ENCODE results near the gene GNB1L. TPM values are rescaled to one million over a fixed set of nuclear protein-coding genes. Genes with fewer than 3 reads are reported as not detected.

The GNB1L gene
- polyA plus RNA-seq, 4 donors = 2.8 to 6.6 (median 5.3) TPM

DNA sequence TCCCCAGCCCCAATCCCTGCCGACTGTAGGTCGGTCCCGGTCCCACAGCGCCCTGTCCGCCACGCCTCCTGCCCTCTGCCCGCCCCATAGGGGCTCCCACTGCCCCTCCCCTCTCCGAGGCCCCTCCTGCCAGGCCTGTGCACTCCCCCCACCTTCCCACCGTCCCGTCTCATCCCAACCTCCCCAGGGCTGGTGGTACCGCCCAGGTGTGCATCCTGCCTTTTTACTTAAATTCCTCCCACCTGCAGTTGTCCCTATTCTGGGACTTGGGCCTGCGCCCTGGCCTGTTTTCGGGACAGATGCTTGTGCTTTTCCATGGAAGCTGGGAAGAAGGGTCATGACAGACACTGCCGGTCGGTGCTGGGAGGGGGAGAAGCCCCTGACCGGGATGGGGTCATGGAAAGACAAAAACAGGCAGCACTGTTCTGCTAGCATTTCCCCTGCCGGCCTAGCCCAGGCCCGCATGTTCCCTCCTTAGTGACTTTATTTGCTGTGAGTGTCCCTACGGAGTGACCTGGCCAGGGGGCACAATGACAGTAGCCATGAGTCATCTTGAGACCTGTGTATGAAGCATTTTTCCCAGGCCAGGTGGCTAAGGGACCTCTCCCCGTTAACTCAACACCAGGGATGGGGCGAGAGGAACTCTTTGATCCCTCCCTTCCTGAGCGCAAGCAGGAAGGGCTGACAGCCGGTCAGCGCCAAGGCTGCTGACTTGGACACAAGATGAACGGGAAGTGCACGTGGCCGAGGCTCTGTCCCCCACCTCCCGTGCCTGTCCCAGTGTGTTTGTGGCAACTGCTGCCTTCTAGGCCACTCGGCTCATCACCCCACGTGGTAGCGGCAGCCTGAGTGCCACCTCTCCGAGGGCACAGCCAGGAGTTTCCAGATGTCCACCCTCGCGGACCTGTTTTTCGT is 87.0 kb downstream of the GNB1L start:
- DNase-seq (ENCODE audit: low read depth in 4 of 4, low spot score in 2 of 4) = no peak

DNA sequence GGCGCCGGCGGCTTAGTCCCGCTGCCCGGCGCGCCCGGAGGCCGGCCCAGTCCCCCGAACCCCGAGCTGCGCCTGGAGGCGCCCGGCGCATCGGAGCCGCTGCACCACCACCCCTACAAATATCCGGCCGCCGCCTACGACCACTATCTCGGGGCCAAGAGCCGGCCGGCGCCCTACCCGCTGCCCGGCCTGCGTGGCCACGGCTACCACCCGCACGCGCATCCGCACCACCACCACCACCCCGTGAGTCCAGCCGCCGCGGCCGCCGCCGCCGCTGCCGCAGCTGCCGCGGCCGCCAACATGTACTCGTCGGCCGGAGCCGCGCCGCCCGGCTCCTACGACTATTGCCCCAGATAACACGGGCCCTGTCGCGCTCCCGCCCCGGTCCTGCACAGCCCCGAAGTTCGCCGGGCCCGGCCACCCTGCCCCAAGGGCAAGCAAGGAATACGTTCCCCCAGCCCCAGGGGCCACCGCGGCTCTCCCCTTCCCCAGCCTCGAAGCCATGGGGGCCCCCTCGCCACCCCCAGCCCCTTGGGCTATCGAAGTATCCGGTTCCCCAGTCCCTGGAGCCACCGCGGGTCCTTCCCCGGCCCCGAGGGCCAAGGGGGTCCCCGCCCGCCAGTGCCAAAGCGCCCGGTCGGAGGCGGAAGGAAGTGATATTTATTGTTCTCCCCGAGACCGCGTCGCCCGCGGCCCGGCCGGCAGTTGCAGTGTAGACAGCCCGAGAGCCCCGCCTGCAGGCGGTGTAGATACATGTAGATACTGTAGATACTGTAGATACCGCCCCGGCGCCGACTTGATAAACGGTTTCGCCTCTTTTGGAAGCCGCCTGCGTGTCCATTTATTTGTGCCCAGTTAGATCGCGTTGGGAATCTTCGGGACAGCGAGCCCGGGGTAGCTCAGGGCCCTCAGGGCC is 87.9 kb downstream of the GNB1L start:
- DNase-seq (ENCODE audit: low read depth in 4 of 4, low spot score in 2 of 4) = no peak

- no peak for DNase-seq (ENCODE audit: low read depth in 4 of 4, low spot score in 2 of 4)
Measured at GRCh38 chr22:19766240-19766510, 88.5 kb downstream of the GNB1L start.

DNA sequence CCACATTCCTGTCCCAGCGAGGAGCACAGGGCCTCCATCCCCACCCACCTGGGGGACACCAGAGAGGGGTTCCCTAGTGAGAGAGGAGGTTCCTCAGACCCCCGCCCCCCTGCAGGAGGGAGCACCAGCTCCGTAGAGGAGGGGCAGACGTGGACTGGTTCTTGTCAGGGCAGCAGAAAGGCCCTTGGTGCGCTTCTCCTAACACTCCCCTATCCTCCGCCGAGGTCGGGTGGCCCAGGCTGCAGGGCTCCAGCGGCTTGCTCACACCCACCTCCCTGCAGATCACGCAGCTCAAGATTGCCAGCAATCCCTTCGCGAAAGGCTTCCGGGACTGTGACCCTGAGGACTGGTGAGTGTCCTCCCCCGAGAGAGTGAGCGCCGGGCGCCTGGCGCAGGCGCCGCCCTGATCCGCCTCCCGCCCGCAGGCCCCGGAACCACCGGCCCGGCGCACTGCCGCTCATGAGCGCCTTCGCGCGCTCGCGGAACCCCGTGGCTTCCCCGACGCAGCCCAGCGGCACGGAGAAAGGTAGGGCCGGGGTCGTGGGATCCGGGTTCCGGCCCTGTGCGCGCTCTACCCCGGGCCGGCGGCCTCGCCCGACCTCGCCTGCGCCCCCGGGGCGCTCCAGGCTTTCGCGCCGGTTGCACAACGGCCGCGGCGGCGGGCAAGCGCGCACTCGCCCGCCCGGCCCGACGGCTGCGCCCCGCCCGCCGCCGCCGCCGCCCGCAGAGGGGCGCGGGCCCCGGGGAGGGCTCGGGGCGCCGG is 89.0 kb downstream of the GNB1L start:
- DNase-seq (ENCODE audit: low read depth in 4 of 4, low spot score in 2 of 4) = no peak

DNA sequence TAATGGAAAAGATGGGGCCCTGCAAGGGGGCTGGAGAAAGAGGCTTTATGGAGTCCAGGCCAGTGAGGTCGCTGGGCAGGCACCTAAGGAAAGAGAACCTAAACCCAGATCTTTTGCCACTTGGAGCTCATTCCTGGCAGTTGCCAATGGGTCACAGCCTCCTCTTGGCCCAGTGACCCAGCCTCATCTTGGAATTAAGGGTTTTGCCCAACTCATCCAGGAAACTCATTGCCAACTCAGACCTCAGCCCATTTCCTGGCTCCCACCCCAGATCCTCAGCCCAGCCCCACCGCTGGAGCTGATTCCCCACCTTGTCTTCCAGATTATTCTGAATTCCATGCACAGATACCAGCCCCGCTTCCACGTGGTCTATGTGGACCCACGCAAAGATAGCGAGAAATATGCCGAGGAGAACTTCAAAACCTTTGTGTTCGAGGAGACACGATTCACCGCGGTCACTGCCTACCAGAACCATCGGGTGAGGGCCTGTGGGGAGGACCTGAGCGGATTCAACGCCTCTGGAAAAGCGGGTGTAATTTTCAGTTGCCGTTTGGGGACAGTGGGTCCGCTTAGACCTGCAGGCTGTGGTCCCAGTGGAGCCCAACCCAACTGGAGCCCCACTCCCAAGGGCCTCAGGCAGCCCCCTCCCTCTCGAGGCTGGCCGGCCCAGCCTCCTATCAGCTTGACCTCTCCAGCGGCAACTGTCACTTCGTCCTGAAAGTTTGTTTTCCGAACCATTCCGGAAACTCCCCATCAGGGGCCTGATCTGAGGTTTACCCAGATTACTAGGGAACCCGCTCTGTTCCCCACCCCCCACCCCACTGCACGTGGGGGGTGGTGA is 89.8 kb downstream of the GNB1L start:
- no peak for DNase-seq (ENCODE audit: low read depth in 4 of 4, low spot score in 2 of 4)

DNA sequence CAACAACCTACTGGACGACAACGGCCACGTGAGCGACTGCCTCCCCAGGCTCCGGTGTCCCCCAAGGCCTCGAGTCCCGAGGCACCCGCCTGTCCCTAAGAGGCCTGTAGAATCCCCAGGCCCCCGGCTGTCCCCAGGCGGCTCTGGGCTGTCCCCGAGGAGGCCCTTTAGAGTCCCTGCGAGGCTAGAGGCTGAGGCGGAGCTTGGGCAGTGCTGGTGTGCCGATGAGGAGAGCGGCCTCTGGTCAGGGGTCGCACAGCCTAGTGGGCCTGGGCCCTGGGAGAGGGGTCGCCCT is 90.4 kb downstream of the GNB1L start:
- no peak for DNase-seq (ENCODE audit: low read depth in 4 of 4, low spot score in 2 of 4)

- DNase-seq (ENCODE audit: low read depth in 4 of 4, low spot score in 2 of 4) = no peak
Measured at GRCh38 chr22:19763458-19764298, 91.0 kb downstream of the GNB1L start.

DNA sequence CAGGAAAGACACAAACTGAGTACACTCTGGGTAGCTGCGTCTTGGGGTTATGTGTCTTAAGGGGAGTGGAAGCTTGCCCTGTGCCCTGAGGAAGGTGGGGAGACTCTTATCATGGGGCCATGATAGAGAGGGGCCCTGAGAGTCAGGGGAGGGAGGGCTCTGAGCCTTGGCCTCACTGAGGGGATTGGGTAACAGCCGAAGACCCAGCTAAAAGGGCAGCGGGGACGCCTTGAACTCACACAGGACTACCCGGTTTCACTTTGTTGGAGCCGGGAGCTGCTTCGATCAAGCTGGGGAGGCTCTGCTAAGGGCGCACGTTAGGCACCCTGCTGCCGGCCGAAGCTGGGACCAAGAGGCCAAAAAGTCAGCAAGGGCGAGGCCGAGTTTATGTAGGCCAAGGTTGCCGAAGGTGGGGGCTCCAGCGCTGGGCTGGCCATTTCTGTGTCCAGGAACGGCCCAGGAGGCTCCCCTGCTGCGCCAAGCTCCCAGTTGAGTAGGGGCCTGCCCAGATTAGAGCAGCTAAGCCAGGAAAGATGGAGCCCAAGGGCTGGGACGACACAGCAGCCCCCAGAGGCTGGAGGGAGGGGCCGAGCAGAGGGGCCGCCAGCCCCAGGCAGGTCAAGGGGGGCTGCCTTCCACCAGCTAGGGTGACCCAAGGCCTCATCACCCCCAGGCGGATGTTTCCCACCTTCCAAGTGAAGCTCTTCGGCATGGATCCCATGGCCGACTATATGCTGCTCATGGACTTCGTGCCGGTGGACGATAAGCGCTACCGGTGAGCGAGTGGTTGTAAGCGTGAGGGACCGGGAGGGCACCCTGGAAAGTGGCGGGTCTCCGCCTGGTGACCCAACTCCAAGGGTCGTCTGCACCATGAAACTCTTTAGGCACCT is 91.9 kb downstream of the GNB1L start:
- no peak for DNase-seq (ENCODE audit: low read depth in 4 of 4, low spot score in 2 of 4)

DNA sequence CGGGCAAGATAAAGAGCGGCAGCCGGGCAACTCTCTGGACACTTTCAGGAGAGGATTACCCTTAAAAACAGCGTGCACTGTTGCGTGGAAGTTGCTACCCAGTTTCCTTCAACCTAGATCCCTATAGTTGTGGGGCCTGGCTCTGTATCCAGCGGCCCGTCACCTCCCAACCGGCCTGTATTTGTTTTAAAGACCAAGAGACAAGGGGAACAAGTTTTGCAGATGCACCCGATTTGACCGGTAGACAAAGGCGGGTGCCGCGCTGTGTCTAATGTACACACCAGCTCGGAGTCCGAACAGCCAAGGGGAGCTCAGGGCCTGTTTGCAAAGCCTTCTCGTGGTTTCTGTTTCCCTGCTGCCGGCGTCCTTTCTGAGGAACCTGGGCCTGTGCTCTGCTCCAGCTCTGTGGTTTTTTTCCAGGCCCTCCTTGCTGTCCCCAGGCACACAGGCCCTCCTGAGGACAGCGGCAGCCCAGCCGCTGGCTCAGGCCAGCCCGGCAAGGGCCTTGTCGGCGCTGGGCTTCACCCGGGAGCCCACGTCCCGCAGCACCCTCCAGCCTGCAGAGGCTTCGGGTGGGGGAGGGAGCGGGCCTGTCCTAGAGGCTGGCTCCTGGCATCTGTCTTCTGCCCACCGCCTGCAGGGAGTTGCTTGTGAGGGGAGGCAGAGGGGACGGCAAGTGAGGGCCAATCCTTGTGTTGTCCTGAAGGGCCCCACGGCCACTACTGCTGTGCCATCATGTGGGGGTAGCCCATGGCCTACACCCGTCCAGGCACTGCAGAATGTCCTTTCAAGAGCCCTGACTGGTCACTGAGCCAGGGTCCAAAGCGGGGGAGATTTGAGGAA is 92.7 kb downstream of the GNB1L start:
- DNase-seq (ENCODE audit: low read depth in 4 of 4, low spot score in 2 of 4) = no peak

DNA sequence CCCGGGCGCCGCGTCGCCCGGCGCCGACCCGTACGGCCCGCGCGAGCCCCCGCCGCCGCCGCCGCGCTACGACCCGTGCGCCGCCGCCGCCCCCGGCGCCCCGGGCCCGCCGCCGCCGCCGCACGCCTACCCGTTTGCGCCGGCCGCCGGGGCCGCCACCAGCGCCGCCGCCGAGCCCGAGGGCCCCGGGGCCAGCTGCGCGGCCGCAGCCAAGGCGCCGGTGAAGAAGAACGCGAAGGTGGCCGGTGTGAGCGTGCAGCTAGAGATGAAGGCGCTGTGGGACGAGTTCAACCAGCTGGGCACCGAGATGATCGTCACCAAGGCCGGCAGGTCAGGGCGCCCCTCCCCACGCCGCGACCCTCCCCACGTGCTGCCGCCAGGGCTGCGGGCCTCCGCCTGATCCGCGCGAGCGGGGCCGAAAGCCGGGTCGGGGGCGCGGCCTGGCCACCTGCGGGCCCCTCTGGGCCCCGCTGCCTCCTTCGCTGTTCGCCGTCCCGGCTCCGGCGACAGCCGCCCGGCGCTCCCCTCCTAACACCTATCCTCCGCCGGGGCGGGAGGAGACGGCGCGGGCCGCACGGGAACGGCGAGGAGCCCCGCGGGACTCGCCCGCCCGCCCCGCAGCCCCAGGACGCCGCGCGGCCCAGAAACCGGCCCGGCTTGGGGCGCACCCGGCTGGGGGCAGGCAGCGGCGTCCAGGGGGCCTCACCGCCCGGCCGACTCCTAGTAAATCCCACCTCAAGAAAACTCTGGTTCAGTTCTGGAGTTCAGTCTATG is 93.5 kb downstream of the GNB1L start:
- no peak for DNase-seq (ENCODE audit: low read depth in 4 of 4, low spot score in 2 of 4)

DNA sequence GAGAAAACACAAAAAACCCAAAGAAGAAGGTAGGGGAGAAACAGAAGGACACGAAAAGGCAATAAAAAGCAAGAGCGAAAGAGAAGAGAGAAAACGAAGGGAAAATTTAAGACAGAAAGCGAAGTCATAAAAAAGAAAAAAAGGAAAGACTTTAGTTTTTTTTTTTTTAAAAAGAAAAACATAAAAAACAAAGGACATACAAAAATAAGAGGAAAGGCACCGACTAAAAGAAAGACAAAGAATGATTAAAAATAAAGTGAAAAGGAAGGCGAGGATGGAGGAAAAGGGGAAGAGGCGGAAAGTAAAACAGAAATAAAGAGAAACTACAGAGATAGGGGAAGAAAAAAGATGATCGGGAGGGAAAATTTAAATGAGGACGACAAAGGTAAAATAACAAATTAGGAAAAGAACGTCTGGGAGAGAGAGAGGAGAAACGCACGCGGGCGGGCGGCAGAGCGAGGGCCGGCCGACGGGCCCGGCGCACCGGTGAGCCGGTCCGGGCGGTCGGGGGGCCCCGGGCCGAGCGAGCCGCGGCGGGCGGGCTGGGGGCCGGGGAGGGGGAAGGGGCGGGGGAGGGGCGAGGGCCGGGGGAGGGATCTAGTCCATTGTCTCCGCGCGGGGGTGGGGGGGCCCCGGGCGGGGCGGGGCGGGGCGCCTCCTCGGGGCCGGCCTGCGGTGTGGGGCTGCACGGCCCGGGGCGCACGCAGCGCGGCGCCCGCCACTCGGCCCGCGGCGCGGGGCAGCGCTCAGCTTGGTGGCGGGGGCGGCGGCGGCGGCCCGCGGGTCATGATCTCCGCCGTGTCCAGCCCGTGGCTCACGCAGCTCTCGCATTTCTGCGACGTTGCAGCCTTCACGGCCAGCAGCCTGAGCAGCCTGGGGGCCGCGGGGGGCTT is 94.4 kb downstream of the GNB1L start, which contains the start of gene TBX1:
TSS of gene TBX1 (plus strand) at position 721 of the 893 bp plus-strand sequence. CDS start at position 787, 66 bp downstream.
- no peak for DNase-seq (ENCODE audit: low read depth in 4 of 4, low spot score in 2 of 4)

DNA sequence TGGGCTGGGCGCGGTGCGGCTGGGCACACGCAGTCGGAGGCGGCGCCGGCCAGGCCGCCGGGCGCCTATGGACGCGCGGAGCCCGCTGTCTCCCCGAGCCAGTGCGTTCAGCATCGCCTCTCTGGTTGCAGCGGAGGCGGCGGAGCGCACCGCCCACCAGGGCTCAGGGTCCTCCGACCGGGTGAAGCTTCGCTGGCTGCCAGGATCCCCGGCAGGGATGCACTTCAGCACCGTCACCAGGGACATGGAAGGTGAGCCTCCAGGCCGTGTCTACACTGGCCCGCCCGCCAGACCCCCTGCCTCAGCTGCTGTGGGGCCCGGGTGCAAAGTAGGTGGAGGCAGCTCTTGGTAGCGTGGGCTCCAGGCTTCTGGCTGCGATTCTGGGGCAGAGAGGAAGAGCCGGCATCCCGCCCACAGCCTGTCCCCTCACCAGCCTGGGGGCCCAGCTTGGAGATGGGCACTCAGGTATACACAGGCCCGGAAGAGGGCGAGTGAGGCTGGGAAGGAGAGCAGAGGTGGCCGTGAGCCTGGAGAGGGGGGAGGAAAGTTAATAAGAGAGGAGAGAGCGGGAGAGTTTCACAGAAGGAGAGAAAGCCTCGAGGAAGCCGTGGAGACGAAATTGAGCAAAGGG is 95.1 kb downstream of the GNB1L start:
- no peak for DNase-seq (ENCODE audit: low read depth in 4 of 4, low spot score in 2 of 4)

DNA sequence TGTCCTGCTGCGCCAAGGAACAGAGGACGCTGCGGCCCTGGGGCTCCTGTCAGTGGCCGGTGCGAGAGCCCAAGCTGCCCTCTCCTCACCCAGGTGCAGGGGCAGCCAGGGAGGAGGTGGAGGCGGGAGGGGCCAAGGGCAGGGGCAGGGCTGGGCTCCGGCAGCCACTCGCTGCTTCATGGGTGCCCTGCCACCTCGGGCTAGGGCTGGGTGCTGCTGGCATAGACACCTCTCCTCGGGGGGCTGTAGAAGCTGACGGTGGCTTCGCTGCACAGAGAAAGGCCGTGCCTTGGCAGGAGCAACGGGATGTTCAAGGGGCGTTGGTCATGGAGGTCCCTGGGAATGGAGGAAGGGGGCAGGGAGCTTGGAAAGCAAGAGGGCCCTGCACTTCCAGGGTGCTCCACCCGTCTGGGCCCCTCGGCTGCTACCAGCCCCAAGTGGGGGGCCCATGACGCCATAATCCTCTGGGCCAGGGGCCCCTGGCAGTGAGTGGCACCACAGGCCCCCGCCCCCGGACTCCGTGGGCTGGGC is 95.7 kb downstream of the GNB1L start:
- no peak for DNase-seq (ENCODE audit: low read depth in 4 of 4, low spot score in 2 of 4)

- no peak for DNase-seq (ENCODE audit: low read depth in 4 of 4, low spot score in 2 of 4)
Measured at GRCh38 chr22:19757985-19758895, 96.4 kb downstream of the GNB1L start.
